ENCODE results near the gene DIAPH2. TPM values are rescaled to one million over a fixed set of nuclear protein-coding genes. Genes with fewer than 3 reads are reported as not detected.

The DIAPH2 gene
- total and polyA plus RNA-seq, 2 donors (not counting 1 experiment from before 2014, with no cell fraction given), result 4.2 to 32.4 TPM

DNA sequence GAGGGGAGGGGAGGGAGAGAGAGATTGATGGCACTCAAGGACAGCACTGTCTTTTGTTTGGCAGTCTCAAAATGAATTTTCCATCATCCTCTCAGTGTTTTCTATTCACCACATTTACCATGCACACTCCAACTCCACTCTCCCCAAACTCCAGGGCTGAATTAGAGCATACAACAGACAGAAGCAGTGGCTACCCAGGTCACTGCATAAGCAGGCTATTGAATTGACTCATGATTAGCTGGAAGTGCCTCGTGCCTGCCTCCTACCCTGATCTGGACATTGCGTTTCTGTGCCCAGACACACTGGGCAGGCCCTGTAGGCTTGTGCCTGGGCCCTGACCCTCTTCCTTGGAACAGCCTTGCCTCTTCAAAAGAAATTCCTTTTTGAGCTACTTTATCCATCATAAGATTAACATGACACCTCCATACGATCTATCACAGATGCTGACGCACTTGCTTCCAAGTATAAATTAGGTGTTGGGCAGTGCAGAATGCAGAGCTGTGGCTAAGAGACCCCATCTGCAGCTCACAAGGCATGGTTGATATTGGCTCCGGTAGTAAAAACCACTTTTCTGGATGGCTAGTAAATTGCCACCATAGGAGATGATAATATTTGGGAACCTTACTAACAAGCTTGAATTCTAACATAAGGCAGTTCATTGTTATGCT, 952.0 kb downstream of the DIAPH2 start:
- no peak overlapping the region for H3K27ac Mint-ChIP-seq
- no peak for DNase-seq
- no peaks in the 10 kb centered on the region for H3K27me3 ChIP-seq (replicated peaks in 1 of 4; ENCODE audit: control extremely low read depth in 1 of 4, control insufficient read depth in 3 of 4, insufficient read depth in 4 of 4, low read length in 3 of 4)
- no peaks in the 10 kb centered on the region for H3K27me3 Mint-ChIP-seq
- H3K9me3 Mint-ChIP-seq (ENCODE audit: insufficient read depth), result no peaks in the 10 kb centered on the region
- no peak for ATAC-seq (ENCODE audit: low read depth)
- no peaks in the 10 kb centered on the region for H3K4me1 Mint-ChIP-seq
- H2AFZ ChIP-seq (ENCODE audit: insufficient read depth, low read depth, low read length, poor library complexity, severe bottlenecking), result no peak overlapping the region
- no peaks in the 10 kb centered on the region for H4K20me1 ChIP-seq (ENCODE audit: control insufficient read depth, insufficient read depth, low read length, poor library complexity, severe bottlenecking)
- CTCF ChIA-PET, result no interaction called here
- intact Hi-C loops (cut with micrococcal nuclease), result no loop called here
- H3K4me3 ChIP-seq (ENCODE audit: control extremely low read depth in 1 of 5, extremely low read depth in 1 of 5, insufficient read depth in 1 of 5, low read depth in 2 of 5, low read length in 4 of 5), result no peak overlapping the region
- H3K9ac ChIP-seq (ENCODE audit: low read length), result no peak overlapping the region
- no peaks in the 10 kb centered on the region for H3K9me3 ChIP-seq (ENCODE audit: control extremely low read depth in 1 of 3, control insufficient read depth in 2 of 3, insufficient read depth in 1 of 3, low read length in 2 of 3)
- H3K4me1 ChIP-seq (ENCODE audit: control insufficient read depth in 2 of 2, insufficient read depth in 2 of 2, low read length in 2 of 2), result no peaks in the 10 kb centered on the region
- WGBS (ENCODE audit: insufficient coverage), result 85% methylated on average over 2 of the region's 5 CpGs
- H3K4me2 ChIP-seq (replicated peaks; ENCODE audit: low read depth, low read length, poor library complexity, severe bottlenecking), result no peak overlapping the region
- H3K27ac ChIP-seq (ENCODE audit: low read length in 2 of 2), result no peak overlapping the region
- TF ChIP-seq, protein P1, sequence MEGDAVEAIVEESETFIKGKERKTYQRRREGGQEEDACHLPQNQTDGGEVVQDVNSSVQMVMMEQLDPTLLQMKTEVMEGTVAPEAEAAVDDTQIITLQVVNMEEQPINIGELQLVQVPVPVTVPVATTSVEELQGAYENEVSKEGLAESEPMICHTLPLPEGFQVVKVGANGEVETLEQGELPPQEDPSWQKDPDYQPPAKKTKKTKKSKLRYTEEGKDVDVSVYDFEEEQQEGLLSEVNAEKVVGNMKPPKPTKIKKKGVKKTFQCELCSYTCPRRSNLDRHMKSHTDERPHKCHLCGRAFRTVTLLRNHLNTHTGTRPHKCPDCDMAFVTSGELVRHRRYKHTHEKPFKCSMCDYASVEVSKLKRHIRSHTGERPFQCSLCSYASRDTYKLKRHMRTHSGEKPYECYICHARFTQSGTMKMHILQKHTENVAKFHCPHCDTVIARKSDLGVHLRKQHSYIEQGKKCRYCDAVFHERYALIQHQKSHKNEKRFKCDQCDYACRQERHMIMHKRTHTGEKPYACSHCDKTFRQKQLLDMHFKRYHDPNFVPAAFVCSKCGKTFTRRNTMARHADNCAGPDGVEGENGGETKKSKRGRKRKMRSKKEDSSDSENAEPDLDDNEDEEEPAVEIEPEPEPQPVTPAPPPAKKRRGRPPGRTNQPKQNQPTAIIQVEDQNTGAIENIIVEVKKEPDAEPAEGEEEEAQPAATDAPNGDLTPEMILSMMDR (IDR thresholded peaks at IDR 0.05), result no peak
- TF ChIP-seq EZH2 (IDR thresholded peaks at IDR 0.05; ENCODE audit: borderline replicate concordance, insufficient read depth, low read depth, low read length, poor library complexity, severe bottlenecking), result no peak
- POLR2A ChIA-PET, result no interaction called here
- no peak overlapping the region for H3K4me3 Mint-ChIP-seq
- no peaks in the 10 kb centered on the region for H3K79me2 ChIP-seq (ENCODE audit: control insufficient read depth, insufficient read depth, low read length)
- no peaks in the 10 kb centered on the region for H3K36me3 ChIP-seq (replicated peaks in 1 of 2; ENCODE audit: control extremely low read depth in 1 of 2, control insufficient read depth in 1 of 2, extremely low read depth in 1 of 2, insufficient read depth in 2 of 2, low read length in 1 of 2)

DNA sequence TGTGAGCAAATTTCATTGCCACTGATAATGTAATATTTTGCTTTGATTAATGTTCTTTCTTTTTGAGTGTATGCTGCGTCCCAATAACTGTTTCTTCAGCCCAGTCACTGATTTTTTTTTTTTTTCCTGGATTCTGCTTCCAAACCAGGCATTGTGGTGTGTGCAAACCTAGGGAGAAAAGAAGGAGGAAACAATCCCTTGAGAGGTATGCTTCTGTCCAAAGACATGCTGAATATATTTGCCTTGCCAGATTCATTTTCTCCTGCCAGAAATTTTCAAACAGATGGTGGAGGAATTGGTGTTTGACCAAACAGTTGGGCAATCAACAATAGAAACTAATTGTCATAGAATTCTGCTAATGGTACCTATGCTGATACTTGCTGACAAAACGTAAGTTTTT, 952.6 kb downstream of the DIAPH2 start:
- TF ChIP-seq, protein P1 (IDR thresholded peaks at IDR 0.05), result no peak
- TF ChIP-seq EZH2 (IDR thresholded peaks at IDR 0.05; ENCODE audit: borderline replicate concordance, insufficient read depth, low read depth, low read length, poor library complexity, severe bottlenecking), result no peak
- H3K36me3 ChIP-seq (replicated peaks in 1 of 2; ENCODE audit: control extremely low read depth in 1 of 2, control insufficient read depth in 1 of 2, extremely low read depth in 1 of 2, insufficient read depth in 2 of 2, low read length in 1 of 2), result no peaks in the 10 kb centered on the region
- Mint-ChIP-seq H3K27me3 (no peaks in the 10 kb centered on the region), H3K27ac (no peak overlapping the region), H3K9me3 (ENCODE audit: insufficient read depth) (no peaks in the 10 kb centered on the region), H3K4me3 (no peak overlapping the region), H3K4me1 (no peaks in the 10 kb centered on the region)
- H3K27me3 ChIP-seq (replicated peaks in 1 of 4; ENCODE audit: control extremely low read depth in 1 of 4, control insufficient read depth in 3 of 4, insufficient read depth in 4 of 4, low read length in 3 of 4), result no peaks in the 10 kb centered on the region
- intact Hi-C loops (cut with micrococcal nuclease), result no loop called here
- no CpG with 5 or more reads among the region's 2 CpGs for WGBS (ENCODE audit: insufficient coverage)
- no peak overlapping the region for H3K4me3 ChIP-seq (ENCODE audit: control extremely low read depth in 1 of 5, extremely low read depth in 1 of 5, insufficient read depth in 1 of 5, low read depth in 2 of 5, low read length in 4 of 5)
- no peak for ATAC-seq (ENCODE audit: low read depth)
- POLR2A ChIA-PET, result no interaction called here
- no peak for DNase-seq
- H3K9me3 ChIP-seq (ENCODE audit: control extremely low read depth in 1 of 3, control insufficient read depth in 2 of 3, insufficient read depth in 1 of 3, low read length in 2 of 3), result no peaks in the 10 kb centered on the region
- no peak overlapping the region for H3K27ac ChIP-seq (ENCODE audit: low read length in 2 of 2)
- CTCF ChIA-PET, result no interaction called here
- no peaks in the 10 kb centered on the region for H4K20me1 ChIP-seq (ENCODE audit: control insufficient read depth, insufficient read depth, low read length, poor library complexity, severe bottlenecking)
- H2AFZ ChIP-seq (ENCODE audit: insufficient read depth, low read depth, low read length, poor library complexity, severe bottlenecking), result no peak overlapping the region
- no peaks in the 10 kb centered on the region for H3K79me2 ChIP-seq (ENCODE audit: control insufficient read depth, insufficient read depth, low read length)
- H3K9ac ChIP-seq (ENCODE audit: low read length), result no peak overlapping the region
- H3K4me1 ChIP-seq (ENCODE audit: control insufficient read depth in 2 of 2, insufficient read depth in 2 of 2, low read length in 2 of 2), result no peaks in the 10 kb centered on the region
- H3K4me2 ChIP-seq (replicated peaks; ENCODE audit: low read depth, low read length, poor library complexity, severe bottlenecking), result no peak overlapping the region

Measured in B cell (primary cell).